ENCODE results near the gene AMN. TPM values are rescaled to one million over a fixed set of nuclear protein-coding genes. Genes with fewer than 3 reads are reported as not detected.
A peak's percentile ranks its signal among the peaks of the same experiment; 100 is the strongest.

Gene AMN
- total and polyA plus RNA-seq, 7 donors = 42.0 to 78.1 (median 43.0) TPM; not detected in 4

DNA sequence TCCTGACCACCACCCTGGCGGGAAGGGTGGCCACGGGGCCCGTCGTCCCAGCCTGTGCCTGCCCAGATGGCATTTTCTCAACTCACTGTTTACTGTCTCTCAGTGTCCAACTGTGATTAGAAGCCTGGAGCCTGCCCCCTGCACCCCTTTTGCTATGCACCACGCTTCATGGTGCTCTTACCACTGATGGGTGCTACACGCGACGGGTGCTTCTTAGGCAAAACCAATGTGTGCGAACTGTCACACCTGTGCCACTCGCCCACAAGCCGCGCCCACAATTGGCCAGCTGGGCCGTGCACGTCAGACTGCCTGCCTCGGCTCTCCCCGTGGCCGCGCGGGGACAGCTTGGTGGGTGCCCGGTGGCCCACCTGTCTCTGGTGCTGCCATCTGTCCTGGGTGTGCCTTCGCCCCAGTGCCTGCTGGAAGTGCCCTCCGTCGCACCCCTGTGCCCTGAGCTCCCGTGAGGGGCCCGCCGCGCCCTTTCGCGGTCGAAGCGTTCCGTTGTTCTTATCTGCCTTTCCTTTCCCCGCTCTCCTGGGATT, 15.1 kb upstream of the AMN start:
- Histone ChIP-seq H3K27ac (no peak overlapping the region), H3K36me3 (peaks cover 0 to 38% (median 9%) of the 10 kb centered on the region in 4 donors)
- intact Hi-C loops (cut with DNase I) = no loop called here

DNA sequence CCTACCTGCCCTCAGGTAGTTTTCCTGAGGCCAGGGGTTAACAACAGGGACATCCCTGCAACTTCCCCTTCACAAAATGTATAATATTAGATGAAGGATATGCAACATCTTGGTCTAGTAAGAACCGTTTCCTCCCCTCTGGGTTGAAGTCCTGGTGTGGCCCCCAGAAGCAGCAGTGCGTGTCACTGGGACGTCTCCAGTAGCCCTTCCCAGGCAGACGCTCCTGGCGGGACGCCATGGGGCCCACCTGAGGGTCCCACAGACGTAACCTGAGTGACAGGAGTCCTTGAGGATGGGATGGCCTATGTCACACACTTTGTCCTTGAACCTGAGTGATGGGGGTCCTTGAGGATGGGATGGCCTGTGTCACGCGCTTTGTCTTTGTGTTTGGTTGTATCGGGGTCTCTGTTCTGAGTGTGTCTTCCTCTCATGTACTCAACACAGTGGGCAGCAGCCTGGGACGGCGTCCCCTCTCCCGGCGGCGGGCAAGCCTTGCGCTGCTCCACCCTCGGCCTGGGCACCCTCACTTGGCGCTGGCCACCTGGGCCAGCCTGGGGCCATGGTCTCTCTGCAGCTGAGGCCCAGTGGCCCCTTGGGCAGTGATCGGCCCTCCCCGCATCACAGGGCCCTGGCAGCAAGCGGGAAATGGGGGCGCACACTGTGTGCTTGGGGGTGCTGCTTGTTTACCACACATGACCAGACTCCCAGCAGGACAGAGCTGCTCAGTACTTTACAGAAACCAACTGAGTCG, 14.3 kb upstream of the AMN start:
- DNase-seq = peak; percentile 42
- no peaks in the 10 kb centered on the region for H3K4me1 ChIP-seq
- H3K27ac ChIP-seq = no peak overlapping the region
- H3K9me3 ChIP-seq = no peaks in the 10 kb centered on the region
- intact Hi-C loops (cut with DNase I) = no loop called here
- WGBS, 2 donors = 93 to 96% methylated on average over 23 of the region's 23 CpGs
- peaks cover 0 to 35% (median 8%) of the 10 kb centered on the region in 4 donors for H3K36me3 ChIP-seq
- H3K4me3 ChIP-seq = no peak overlapping the region
- no peaks in the 10 kb centered on the region for H3K27me3 ChIP-seq
- TF ChIP-seq POLR2A (IDR thresholded peaks at IDR 0.05) (no peak), POLR2AphosphoS5 (IDR thresholded peaks at IDR 0.05) (no peak), EP300 (IDR thresholded peaks at IDR 0.05) (no peak)
- TF ChIP-seq, protein P1, sequence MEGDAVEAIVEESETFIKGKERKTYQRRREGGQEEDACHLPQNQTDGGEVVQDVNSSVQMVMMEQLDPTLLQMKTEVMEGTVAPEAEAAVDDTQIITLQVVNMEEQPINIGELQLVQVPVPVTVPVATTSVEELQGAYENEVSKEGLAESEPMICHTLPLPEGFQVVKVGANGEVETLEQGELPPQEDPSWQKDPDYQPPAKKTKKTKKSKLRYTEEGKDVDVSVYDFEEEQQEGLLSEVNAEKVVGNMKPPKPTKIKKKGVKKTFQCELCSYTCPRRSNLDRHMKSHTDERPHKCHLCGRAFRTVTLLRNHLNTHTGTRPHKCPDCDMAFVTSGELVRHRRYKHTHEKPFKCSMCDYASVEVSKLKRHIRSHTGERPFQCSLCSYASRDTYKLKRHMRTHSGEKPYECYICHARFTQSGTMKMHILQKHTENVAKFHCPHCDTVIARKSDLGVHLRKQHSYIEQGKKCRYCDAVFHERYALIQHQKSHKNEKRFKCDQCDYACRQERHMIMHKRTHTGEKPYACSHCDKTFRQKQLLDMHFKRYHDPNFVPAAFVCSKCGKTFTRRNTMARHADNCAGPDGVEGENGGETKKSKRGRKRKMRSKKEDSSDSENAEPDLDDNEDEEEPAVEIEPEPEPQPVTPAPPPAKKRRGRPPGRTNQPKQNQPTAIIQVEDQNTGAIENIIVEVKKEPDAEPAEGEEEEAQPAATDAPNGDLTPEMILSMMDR (IDR thresholded peaks at IDR 0.05) = no peak

More for the DNA sequence above, 15.1 kb upstream of the AMN start:
- Histone ChIP-seq H3K27me3 (no peaks in the 10 kb centered on the region), H3K4me3 (no peak overlapping the region), H3K9me3 (no peaks in the 10 kb centered on the region), H3K4me1 (no peaks in the 10 kb centered on the region)
- DNase-seq = no peak
- TF ChIP-seq POLR2AphosphoS5 (IDR thresholded peaks at IDR 0.05) (no peak), POLR2A (IDR thresholded peaks at IDR 0.05) (no peak), EP300 (IDR thresholded peaks at IDR 0.05) (no peak)
- TF ChIP-seq, protein P1 (IDR thresholded peaks at IDR 0.05) = no peak
- WGBS, 2 donors = 88 to 94% methylated on average over 33 of the region's 33 CpGs

DNA sequence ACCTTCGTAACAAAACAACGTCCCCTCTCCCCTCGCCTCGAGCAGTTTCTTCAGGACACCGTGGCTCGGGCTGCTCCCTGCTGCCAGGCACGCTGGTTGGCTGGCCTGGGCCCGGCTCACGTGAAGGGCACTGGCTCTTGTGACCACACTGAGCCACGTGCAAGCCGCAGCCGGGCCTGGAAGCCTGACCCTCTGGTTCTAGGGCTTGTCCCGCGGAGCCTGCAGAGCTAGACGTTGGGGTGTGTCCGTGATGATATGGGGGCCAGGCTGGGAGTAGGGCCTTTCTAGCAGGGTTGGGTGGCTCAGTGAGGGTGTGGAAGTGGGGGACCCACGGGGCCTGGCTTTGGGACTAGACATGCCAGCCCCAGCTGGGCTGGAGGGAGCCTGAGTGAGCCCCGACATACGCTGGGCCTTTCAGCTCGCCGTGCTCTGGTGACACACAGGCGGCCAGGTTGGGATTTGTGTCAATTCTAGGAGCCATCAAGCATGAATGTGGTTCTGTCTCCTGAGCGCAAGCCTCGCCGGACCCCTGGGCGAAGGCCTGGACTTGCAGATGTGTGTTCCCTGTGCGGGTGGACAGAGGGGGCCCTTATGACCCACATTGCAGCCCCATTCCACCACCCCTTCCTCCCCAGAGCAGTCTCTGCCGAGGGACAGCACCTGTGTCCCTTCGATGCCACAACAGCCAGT, 13.6 kb upstream of the AMN start:
- DNase-seq = peak; percentile 52
- WGBS, 2 donors = 95% methylated on average over 29 of the region's 29 CpGs
- no peaks in the 10 kb centered on the region for H3K27me3 ChIP-seq
- peaks cover 0 to 27% (median 3%) of the 10 kb centered on the region in 4 donors for H3K36me3 ChIP-seq
- no peaks in the 10 kb centered on the region for H3K4me1 ChIP-seq
- H3K9me3 ChIP-seq = no peaks in the 10 kb centered on the region
- no peak overlapping the region for H3K27ac ChIP-seq
- no peak for TF ChIP-seq EP300 (IDR thresholded peaks at IDR 0.05)
- TF ChIP-seq, protein P1 (IDR thresholded peaks at IDR 0.05) = no peak
- TF ChIP-seq POLR2A (IDR thresholded peaks at IDR 0.05) = no peak
- no peak for TF ChIP-seq POLR2AphosphoS5 (IDR thresholded peaks at IDR 0.05)
- intact Hi-C loops (cut with DNase I) = no loop called here
- H3K4me3 ChIP-seq = no peak overlapping the region

DNA sequence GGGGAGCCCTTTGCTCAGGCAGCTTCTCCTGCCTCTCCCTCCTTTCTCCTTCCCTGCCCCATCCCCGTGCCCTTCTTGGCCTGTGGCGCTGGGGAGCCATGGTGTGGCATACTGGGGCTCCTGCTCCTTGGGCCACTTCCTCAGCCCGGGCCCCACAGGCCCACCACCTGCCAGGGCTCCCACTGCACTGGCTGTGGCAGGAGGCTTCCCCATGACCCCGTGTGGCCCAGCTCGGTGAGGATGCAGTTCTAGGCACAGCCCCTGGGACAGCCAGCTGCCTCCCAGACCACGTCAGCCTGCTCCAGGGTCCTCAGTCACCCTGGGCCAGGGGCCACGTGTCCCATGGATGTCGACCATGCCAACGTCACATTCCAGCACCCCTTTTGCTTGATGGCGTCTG, 13.0 kb upstream of the AMN start:
- no peak overlapping the region for H3K4me3 ChIP-seq
- no peak for DNase-seq
- H3K27me3 ChIP-seq = no peaks in the 10 kb centered on the region
- H3K4me1 ChIP-seq = no peaks in the 10 kb centered on the region
- no peak overlapping the region for H3K27ac ChIP-seq
- intact Hi-C loops (cut with DNase I) = no loop called here
- TF ChIP-seq POLR2A (IDR thresholded peaks at IDR 0.05) = no peak
- TF ChIP-seq, protein P1 (IDR thresholded peaks at IDR 0.05) = no peak
- TF ChIP-seq POLR2AphosphoS5 (IDR thresholded peaks at IDR 0.05) = no peak
- TF ChIP-seq EP300 (IDR thresholded peaks at IDR 0.05) = no peak
- 83 to 93% methylated on average over 10 of the region's 10 CpGs for WGBS, 2 donors
- peaks cover 0 to 25% (median 2%) of the 10 kb centered on the region in 4 donors for H3K36me3 ChIP-seq
- no peaks in the 10 kb centered on the region for H3K9me3 ChIP-seq
